ES-I3 (cell line): ENCODE results near the gene UBE2B.
"Not testable (repeated sequence)": the region's sequence is repeated elsewhere in the genome, so short reads cannot be mapped to it uniquely, and the experiment has no call there.

Experiments used
- H3K36me3 ChIP-seq: 2 replicates; pipeline ENCODE4 v1.6.1; 2013; ENCODE audit warnings: mild to moderate bottlenecking, low read length, control low read depth, moderate library complexity; ENCODE audit not compliant: insufficient read depth
- H3K4me1 ChIP-seq: 2 replicates; pipeline ENCODE4 v1.6.1; 2013; ENCODE audit warnings: mild to moderate bottlenecking, control low read depth, low read length; ENCODE audit not compliant: insufficient read depth
- H3K9ac ChIP-seq: 2 replicates; pipeline ENCODE4 v1.6.1; 2013; ENCODE audit warnings: low read depth, mild to moderate bottlenecking, low read length, moderate library complexity
- H3K9me3 ChIP-seq: 2 replicates; pipeline ENCODE4 v1.6.1; 2013; ENCODE audit warnings: mild to moderate bottlenecking, low read length, moderate library complexity; ENCODE audit not compliant: control insufficient read depth, insufficient read depth

The UBE2B gene

DNA sequence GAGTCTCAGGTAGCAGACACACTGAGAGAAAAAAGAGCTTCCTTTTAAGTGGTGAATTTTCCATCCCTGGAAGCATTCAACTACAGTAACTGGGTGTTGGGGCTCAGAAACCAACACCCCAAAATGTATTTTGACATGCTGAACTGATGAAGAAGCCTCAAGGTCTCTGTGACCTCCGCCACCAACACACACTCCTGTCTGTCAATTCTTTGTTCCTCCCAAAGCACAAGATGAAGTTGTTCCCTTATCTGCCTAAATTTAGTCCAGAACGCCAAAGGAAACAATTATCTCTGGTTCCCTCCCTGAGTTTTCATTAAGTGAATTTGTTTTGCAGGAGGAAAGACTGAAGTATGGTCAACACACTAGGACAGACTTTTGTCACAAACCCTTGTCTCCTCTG is 41.7 kb downstream of the UBE2B start:
- H3K9ac ChIP-seq, result no peak overlapping the region
- no peaks in the 10 kb centered on the region for H3K9me3 ChIP-seq
- H3K36me3 ChIP-seq, result no peaks in the 10 kb centered on the region
- H3K4me1 ChIP-seq, result peaks cover 11% of the 10 kb centered on the region

DNA sequence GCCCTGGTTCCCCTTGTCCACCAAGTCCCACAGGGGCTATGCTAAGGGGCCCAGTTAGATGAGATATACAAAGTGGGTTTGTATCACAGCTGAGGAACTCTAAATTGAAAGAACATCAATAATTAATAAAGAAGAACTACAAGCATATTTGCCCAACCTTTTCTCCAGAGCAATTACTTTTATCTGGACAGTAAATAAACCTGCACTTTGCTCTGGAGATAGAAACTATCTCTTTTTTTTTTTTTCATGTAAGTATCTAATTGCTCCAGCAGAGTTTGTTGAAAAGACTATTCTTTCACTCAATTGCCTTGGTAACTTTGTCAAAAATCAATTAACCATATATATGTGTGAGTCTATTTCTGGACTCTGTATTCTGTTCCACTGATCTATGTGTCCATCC is 46.3 kb downstream of the UBE2B start:
- Histone ChIP-seq H3K9me3 (peaks cover 4% of the 10 kb centered on the region; the same call in 1 of the 2 replicates), H3K36me3 (no peaks in the 10 kb centered on the region), H3K9ac (no peak overlapping the region), H3K4me1 (peaks cover 7% of the 10 kb centered on the region)

DNA sequence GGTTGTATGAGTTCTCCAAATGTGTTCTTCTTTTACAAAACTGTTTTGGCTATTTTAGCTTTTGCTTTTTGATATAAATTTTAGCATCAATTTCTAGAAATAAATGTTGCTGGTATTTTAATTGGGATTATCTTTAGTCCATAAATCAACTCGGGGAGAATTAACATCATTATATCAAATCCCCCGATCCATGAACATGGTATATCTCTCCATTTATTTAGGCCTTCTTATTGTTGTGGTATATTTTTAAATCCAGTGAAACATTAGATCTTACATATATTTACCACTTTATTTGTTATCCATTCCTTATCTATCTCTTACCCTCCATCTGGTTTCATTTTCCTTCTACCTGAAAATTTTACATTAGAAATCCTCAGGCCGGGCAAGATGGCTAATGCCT is 47.6 kb downstream of the UBE2B start:
- H3K36me3 ChIP-seq, result no peaks in the 10 kb centered on the region
- peaks cover 4% of the 10 kb centered on the region; the same call in 1 of the 2 replicates for H3K9me3 ChIP-seq
- no peak overlapping the region for H3K9ac ChIP-seq
- H3K4me1 ChIP-seq, result peaks cover 4% of the 10 kb centered on the region

GRCh38 chr5:134420343-134420742 is 49.0 kb downstream of the UBE2B start:
- Histone ChIP-seq H3K4me1 (no peaks in the 10 kb centered on the region), H3K9me3 (peaks cover 4% of the 10 kb centered on the region; the same call in 1 of the 2 replicates), H3K9ac (no peak overlapping the region), H3K36me3 (no peaks in the 10 kb centered on the region)

GRCh38 chr5:134421038-134421437 is 49.7 kb downstream of the UBE2B start:
- H3K36me3 ChIP-seq, H3K4me1 ChIP-seq, H3K9ac ChIP-seq, H3K9me3 ChIP-seq: not testable (repeated sequence)

DNA sequence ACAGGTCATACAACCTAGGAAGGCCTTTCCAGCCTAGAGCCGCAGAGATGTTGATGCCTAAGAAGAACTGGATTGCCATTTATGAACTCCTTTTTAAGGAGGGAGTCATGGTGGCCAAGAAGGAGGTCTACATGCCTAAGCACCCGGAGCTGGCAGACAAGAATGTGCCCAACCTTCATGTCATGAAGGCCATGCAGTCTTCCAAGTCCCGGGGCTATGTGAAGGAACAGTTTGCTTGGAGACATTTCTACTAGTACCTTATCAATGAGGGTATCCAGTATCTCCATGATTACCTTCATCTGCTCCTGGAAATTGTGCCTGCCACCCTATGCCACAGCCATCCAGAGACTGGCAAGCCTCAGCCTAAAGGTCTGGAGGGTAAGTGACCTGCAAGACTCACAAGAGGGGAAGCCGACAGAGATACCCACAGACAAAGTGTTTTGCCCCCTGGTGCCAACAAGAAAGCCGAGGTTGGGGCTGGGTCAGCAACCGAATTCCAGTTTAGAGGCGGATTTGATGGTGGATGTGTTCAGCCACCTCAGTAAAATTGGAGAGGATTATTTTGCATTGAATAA is 51.5 kb downstream of the UBE2B start:
- Histone ChIP-seq H3K9me3 (peaks cover 4% of the 10 kb centered on the region; the same call in 1 of the 2 replicates), H3K4me1 (peaks cover 5% of the 10 kb centered on the region), H3K9ac (no peak overlapping the region), H3K36me3 (no peaks in the 10 kb centered on the region)

- H3K9ac ChIP-seq, result no peak overlapping the region
- no peaks in the 10 kb centered on the region for H3K36me3 ChIP-seq
- H3K4me1 ChIP-seq, result peaks cover 9% of the 10 kb centered on the region
- peaks cover 4% of the 10 kb centered on the region; the same call in 1 of the 2 replicates for H3K9me3 ChIP-seq
Measured at GRCh38 chr5:134423376-134423775, 52.0 kb downstream of the UBE2B start.

- Histone ChIP-seq H3K4me1 (peaks cover 19% of the 10 kb centered on the region), H3K9me3 (no peaks in the 10 kb centered on the region), H3K9ac (no peak overlapping the region), H3K36me3 (no peaks in the 10 kb centered on the region)
Measured at GRCh38 chr5:134426361-134426760, 55.0 kb downstream of the UBE2B start.

- no peaks in the 10 kb centered on the region for H3K9me3 ChIP-seq
- H3K4me1 ChIP-seq, result peaks cover 22% of the 10 kb centered on the region
- H3K36me3 ChIP-seq, result no peaks in the 10 kb centered on the region
- peak overlapping the region; percentile 52 for H3K9ac ChIP-seq
Measured at GRCh38 chr5:134427540-134428041, 56.2 kb downstream of the UBE2B start.

DNA sequence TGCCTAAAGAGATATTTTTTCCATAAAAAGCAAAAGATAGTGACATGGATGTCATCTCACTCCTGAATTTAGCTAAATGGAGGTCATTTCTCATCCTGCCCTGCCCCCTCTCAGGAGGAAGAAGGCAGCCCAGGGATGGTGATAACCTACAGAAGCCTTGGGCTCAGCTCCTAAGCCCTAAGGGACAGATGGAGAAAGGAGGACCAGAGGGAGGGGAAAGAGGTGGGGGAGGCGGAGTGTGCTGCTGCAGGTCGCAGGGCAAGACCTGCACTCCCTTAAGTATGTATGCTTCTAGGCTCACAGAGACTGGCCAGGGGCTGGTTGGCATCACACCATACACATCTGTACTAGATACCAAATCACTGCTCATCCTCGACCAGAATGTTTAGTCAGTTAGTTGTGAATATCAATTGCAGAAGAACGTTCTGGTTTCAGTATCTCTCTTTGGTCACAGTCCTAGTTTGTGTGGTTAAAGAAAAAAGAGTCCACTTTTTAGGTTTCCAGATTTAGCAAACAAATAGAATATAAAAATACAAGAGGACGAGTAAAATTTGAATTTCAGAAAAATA is 58.7 kb downstream of the UBE2B start:
- Histone ChIP-seq H3K36me3 (no peaks in the 10 kb centered on the region), H3K9ac (no peak overlapping the region), H3K4me1 (peaks cover 35% of the 10 kb centered on the region), H3K9me3 (no peaks in the 10 kb centered on the region)

- H3K4me1 ChIP-seq, result peaks cover 34% of the 10 kb centered on the region
- no peaks in the 10 kb centered on the region for H3K9me3 ChIP-seq
- H3K36me3 ChIP-seq, result peaks cover 3% of the 10 kb centered on the region; the same call in 1 of the 2 replicates
- no peak overlapping the region for H3K9ac ChIP-seq
Measured at GRCh38 chr5:134432174-134432573, 60.8 kb downstream of the UBE2B start.

- Histone ChIP-seq H3K4me1 (peaks cover 34% of the 10 kb centered on the region), H3K9ac (no peak overlapping the region), H3K36me3 (peaks cover 4% of the 10 kb centered on the region; the same call in 1 of the 2 replicates), H3K9me3 (no peaks in the 10 kb centered on the region)
Measured at GRCh38 chr5:134432677-134433359, 61.4 kb downstream of the UBE2B start.

DNA sequence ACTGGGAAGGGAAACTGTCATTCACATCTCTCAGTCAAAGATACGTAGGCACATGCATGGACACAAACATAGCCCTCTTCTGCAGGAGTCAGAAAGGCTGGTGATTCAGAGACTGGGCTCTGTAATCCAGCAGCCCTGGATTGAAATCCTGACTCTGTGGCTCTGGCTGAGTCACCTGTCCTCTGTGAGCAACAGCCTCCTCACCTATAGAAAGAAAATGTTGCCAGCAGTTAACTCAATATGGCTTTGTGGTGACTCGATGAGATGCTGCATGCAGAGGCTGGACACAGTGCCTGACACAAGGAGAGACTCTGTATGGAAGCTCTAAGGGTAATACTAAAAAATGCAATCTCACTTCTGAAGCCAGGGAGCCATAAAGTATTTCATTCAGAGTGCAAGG is 64.2 kb downstream of the UBE2B start:
- Histone ChIP-seq H3K4me1 (peaks cover 38% of the 10 kb centered on the region), H3K36me3 (peaks cover 4% of the 10 kb centered on the region; the same call in 1 of the 2 replicates), H3K9me3 (no peaks in the 10 kb centered on the region), H3K9ac (no peak overlapping the region)

DNA sequence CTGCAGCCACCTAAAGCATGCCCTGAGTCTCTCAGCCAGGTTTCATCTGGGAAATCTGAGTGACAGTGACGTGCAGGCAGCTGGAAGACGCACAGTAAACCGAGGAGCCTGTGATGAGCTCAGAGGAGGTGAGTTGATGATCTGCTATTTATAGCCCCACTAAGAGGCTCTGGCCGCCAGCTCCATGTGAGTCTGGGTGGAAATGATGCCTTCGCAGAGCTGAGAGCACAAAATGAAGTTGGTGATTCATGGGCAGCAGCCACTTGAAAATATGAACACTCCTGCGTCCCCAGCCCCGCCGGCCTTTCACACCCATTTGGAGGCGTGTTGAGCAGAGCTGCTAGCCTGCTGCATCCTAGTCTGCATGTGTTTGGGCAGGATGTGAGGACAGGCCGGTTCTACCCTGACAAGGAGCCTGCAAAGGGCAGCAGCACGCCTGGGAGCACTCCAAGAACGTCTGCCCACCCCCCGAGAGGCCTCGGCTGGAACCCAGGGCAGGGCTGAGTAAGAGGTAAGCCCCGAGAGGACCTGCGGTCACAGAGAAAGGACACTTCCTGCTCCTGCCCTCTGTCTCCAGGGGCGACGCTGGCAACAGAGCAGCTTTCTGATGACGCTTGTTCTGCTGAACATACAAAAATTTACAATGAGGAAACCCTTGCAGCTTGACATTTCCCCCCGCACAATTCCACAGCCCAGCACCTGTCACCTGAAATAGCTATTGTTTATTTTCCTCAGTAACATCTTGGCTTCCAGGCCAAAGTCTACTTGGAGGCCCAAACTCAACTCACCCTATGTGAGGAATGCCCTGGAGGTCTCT is 65.4 kb downstream of the UBE2B start:
- no peaks in the 10 kb centered on the region for H3K9me3 ChIP-seq
- H3K36me3 ChIP-seq, result peaks cover 4% of the 10 kb centered on the region; the same call in 1 of the 2 replicates
- H3K9ac ChIP-seq, result no peak overlapping the region
- peaks cover 42% of the 10 kb centered on the region for H3K4me1 ChIP-seq
